Measurements from ENCODE around the gene OBSCN.

The OBSCN gene

GRCh38 chr1:228426518-228427175, 218.8 kb downstream of the OBSCN start:
- no peak for DNase-seq

GRCh38 chr1:228428412-228428811, 220.6 kb downstream of the OBSCN start:
- no peak for DNase-seq
